ENCODE results near the gene CLDN9.

GRCh38 chr16:2970563-2970962 is 42.2 kb upstream of the CLDN9 start:
- TF ChIP-seq CTCF (IDR thresholded peaks at IDR 0.05) = no peak
- no peak for TF ChIP-seq POLR2A (IDR thresholded peaks at IDR 0.05)

Measured in right lobe of liver (tissue), 4 donors.